Activated CD8-positive, alpha-beta memory T cell treated with anti-CD3 and anti-CD28 coated beads, Interleukin-2, amount 50 U/mL, for 48 hours (primary cell): ENCODE data around the gene CAPN14.

Source experiments
- DNase-seq: peaks from one replicate; pipeline ENCODE4 v3.0.0-alpha.2; 2020

CAPN14 gene

GRCh38 chr2:31223749-31224148 lies 6.4 kb upstream of the CAPN14 start:
- no peak for DNase-seq

DNA sequence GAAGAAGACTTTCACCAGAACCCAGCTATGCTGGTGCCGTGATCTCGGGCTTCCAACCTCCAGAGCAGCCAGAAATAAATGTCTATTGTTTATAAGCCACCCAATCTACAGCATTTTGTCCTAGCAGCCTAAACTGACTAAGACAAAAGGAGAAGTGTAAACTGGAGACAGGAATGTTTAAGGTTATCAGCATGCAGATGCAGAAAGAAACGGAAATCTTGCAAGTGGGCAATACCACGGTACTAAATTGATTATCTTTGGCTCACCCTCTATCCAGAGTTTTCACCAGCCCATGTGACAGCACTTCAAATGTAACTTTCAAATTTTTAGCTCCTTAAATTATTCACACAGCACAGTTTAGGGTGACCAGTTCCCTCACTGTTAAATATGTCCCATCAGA lies 5.7 kb upstream of the CAPN14 start:
- DNase-seq = no peak

- no peak for DNase-seq
Observed at GRCh38 chr2:31222071-31222470, 4.8 kb upstream of the CAPN14 start.

- DNase-seq = no peak
Observed at GRCh38 chr2:31221544-31221943, 4.2 kb upstream of the CAPN14 start.

- DNase-seq = no peak
Observed at GRCh38 chr2:31219131-31219969, 2.0 kb upstream of the CAPN14 start.

- DNase-seq = no peak
Observed at GRCh38 chr2:31216734-31217133, 581 bp downstream of the CAPN14 start.

- no peak for DNase-seq
Observed at GRCh38 chr2:31214444-31214915, 2.8 kb downstream of the CAPN14 start.

DNA sequence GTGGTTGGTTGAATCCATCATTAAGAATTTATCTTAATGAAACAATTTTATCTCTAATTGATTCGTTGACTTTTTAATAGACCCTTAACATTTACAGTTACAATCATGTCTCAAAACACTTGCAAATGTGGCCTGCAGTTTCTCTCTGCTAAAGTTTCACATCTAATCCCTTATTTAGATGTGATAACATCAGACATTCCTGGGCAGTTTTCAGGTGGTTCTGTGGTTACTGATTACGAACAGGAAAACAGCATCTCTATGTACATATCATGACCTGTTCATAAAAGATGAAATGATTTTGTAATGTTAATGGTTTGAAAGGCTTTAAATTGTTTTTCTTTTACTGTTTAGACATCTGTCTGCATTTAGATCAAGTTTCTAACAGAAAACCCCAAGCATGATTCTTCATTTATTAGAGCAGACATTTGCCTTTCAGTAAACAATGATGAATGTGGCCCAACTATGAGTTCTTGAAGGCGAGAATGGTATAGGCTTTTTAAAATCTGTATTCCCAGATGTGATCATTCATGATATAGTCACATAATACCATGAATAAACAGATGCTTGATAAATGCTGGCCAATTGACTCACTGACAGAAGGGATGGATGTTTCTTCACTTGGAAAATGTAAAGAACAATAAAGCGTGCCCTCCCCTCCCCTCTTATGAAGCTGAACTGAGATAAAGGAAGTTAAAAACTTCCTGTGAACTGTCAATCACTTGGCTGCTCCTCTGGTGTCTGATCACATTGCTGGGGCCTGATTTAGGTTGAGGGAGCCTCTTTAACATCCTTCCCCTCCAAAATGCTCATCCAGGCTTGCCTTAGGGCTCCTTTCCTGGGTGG lies 3.5 kb downstream of the CAPN14 start:
- DNase-seq = no peak

DNA sequence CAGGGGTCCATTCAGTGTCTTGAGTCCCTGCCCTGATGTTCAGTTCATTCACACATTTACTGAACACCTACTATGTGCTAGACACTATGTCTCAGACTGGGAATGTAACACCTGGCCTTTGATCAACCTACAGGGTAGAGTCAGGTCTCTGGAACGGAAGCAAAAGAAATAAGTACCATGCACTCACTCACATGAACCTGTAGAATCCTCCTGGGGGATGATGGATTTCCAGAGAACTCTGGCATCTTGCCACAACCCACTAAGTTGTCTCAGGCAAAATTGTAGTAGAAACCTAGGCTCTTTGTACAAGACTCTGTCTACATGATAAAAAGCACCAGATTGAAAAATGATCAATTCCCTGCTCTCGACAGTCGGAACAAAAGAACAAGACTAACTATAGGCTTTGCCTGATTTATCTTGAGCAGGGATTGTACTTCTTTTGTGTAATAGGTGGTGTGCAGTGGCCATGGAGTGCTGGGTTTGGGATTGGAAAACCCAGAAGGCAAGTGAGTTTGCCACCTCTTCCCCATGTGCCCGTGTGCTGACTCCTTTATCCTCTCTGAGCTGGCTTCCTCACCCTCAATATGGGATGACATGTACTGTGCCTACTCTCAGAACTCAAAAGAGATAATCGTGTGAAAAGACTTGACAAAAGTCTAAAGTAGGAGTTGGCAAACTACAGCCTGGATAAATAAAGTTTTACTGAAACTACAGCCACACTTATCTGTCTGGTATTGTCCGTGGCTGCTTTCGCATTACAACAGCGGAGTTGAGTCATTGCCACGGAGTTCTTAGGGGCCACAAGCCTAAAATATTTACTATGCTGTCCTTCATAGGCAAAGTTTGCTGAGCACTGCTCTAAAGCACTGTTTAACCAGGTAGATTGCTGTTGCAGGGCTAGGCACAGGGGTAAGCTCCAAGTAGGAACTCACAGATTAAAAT lies 4.4 kb downstream of the CAPN14 start:
- DNase-seq = no peak

DNA sequence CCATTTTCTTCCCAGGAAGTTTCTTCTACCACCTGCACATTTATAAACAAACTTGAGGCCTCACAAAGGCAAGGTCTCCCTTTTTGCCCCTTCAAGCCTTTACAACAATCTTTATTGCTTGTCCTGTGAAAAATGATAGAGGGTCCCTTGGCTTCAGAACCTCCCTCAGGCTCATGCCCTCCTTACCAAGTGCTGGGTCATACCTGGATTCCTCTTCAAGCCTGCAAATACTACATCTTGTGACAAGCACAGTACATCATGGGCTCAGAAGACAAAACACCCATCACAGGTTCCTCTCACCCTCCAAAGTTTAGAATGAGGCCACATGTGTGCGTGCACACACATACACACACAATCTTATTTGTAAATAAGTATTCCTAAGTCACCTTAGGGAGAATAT lies 9.1 kb downstream of the CAPN14 start:
- no peak for DNase-seq

- DNase-seq = no peak
Observed at GRCh38 chr2:31207790-31208189, 9.5 kb downstream of the CAPN14 start.

- DNase-seq = no peak
Observed at GRCh38 chr2:31205613-31206012, 11.7 kb downstream of the CAPN14 start.

DNA sequence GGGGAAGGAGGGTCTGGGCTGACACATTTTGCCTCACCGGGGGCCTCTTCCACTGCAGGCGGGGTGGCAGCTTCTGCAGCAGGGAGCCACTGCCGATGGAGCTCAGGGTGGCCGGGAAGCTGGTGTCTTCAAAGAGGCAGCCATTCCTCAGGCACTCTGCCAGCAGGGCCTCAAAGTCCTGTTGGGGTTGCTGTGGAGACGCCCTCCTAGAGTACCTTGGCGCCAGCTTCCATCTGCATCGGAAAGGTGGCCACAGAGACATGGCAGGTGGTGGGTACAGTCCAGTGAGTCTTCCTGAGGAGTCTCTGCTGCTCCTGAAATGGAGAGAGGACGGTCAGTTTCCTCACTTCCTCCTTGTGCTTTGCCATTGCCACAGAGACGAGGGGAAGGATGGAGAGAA lies 12.1 kb downstream of the CAPN14 start:
- no peak for DNase-seq

DNA sequence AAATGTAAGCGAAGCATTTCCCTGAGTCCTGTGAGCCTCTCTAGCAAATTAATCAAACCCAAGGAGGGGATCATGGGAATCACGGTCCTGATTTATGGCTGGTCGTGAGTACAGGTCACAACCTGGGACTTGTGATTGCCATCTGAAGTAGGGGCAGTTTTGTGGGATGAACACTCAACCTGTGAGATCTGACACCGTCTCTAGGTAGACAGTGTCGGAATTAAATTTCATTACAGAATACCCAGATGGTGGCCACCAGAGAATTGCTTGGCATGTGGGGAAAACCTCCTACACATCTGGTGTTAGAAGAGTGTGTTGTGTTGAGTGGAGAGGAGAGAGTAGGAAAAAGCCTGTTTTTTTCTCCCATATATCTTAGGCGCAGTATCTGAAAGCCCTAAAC lies 12.5 kb downstream of the CAPN14 start:
- DNase-seq = no peak

- no peak for DNase-seq
Observed at GRCh38 chr2:31203916-31204315, 13.4 kb downstream of the CAPN14 start.

DNA sequence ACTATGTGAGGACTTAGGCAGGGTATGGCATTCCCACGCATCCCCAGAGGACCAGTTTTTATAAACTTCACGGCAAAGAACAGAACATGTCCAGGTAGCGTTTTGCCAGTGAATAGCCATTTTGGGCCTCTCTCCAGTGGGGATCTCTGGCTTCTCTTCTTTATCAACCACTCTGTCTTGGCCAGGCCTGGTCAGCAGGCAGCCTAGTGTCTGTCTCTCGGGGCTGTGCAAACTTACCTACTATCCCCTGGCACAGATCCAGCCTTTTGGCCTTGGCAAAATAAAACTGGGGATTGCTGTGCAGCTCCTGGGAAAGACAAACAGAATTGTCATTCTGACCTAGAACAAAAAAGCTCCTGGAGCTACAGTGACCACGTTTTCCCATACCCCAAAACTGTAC lies 14.5 kb downstream of the CAPN14 start:
- DNase-seq = no peak

- DNase-seq = no peak
Observed at GRCh38 chr2:31202041-31202440, 15.3 kb downstream of the CAPN14 start.

DNA sequence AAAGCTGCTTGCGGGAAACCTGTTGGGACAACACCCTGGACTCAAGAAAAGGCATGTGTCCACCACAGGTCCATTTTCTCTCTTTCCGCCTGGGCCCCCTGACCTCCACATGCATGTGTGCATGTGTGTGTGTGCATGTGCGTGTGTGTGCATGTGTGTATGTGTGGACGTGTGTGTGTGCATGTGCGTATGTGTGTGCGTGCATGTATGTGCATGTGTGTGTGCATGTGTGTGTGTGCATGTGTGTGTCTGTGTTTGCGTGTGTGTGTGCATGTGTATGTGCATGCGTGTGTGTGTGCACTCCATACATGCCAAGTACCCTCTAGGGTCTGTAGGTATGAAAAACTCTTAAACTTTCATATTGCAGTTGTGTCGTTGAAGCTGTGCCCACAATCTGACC lies 16.3 kb downstream of the CAPN14 start:
- DNase-seq = no peak

DNA sequence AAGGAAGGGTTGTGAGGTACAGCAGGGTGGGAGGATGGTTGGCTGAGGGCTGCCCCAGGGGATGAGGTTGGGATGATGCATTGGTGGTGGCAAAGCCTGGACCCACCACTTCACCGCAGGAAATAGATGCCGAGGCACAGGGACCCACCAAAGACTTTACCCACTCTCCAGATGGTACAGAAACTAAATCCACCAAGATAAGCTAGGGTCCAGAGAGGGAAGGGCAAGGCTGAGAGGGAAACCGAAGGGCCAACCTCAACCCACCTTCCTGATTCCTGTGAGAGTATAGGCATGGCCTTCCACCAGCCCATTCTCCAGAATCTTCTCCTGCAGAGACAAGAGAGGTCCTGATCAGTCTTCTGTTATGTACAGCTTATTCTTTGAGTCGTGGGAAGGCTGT lies 18.1 kb downstream of the CAPN14 start:
- no peak for DNase-seq

- DNase-seq = no peak
Observed at GRCh38 chr2:31197669-31198068, 19.6 kb downstream of the CAPN14 start.

DNA sequence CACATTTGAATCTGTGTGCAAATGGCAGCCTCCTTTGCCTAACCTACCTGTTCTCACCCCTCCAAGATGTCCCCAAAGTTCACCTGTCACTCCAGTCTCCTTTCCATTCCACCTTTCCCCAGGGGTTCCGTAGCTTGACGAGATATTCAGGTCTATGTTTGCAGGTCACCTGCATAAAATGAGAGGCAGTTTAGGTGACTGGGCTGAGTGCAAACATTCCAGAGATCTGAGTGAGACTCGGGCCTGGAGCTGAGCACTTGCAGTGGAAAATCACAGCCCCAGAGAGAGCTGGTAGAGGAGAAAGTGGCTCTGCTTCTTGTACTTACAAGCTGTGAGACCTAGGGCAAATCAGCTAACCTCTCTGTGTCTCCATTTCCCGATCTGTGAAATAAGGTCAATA lies 20.1 kb downstream of the CAPN14 start:
- no peak for DNase-seq

DNA sequence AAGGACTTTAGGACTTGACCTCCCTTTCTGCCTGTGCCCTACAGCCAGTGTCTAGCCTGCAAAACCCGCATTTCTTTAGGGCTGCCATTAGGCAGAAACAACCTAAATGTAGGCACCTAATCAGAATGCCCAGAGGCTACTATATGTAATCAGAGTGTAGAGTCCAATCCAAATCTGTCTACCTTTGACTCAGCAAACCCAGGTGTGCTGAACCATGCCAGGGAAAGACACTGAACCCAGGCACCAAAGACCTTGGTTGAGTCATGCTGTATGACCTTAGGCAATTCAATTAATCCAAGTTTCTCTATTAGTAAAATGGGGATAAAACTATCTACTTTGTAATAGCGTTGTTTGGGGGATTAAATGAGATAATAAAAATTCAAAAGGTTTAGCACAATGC lies 20.7 kb downstream of the CAPN14 start:
- no peak for DNase-seq

DNA sequence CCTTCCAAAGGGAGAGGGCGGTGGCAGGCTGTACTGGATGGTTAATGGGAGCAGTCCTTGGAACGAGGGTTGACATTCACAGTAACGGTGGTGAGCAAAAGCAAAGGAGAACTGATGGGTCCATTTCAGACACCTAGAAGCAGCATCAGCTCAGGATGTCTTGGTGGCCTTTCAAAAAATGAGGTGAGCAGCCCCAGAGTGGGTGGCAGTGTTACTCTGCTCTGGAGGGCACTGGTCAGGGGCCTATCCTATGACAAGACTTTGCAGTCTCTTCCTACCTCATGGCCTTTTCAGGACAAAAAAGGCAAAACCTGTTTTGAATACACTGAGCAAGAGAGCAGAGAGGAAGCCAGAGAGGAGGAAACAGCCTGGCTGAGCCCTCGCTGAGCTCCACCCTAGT lies 23.5 kb downstream of the CAPN14 start:
- DNase-seq = no peak
